Loucy (cell line): Measurements from ENCODE around the gene CRB2.

Experiments used
- H2AFZ ChIP-seq: fragments of 200-600 bp; sonication (generic); 2 replicates; pipeline ENCODE4 v1.6.0; 2016; ENCODE audit warnings: antibody characterized with exemption, mild to moderate bottlenecking, low read length, moderate library complexity
- H3F3A ChIP-seq: fragments of 200-600 bp; 2 replicates; pipeline ENCODE4 v1.6.0; 2016; ENCODE audit warnings: antibody characterized with exemption, low read depth, mild to moderate bottlenecking
- H3K27me3 ChIP-seq: fragments of 200-600 bp; sonication (generic); 2 replicates; pipeline ENCODE4 v1.6.1; 2014; ENCODE audit warnings: low read length, mild to moderate bottlenecking; ENCODE audit not compliant: insufficient read depth, poor library complexity, severe bottlenecking
- H3K36me3 ChIP-seq: fragments of 200-600 bp; sonication (generic); 2 replicates; pipeline ENCODE4 v1.6.1; 2016; ENCODE audit warnings: low read length; ENCODE audit not compliant: insufficient read depth
- H3K4me1 ChIP-seq: fragments of 200-600 bp; sonication (generic); 2 replicates; pipeline ENCODE4 v1.5.1; 2014; ENCODE audit warnings: low read length, mild to moderate bottlenecking; ENCODE audit not compliant: insufficient read depth, poor library complexity, severe bottlenecking
- H3K4me2 ChIP-seq: fragments of 200-600 bp; sonication (generic); 2 replicates; pipeline ENCODE4 v1.6.0; 2014; ENCODE audit warnings: antibody characterized with exemption, low read length, low read depth, mild to moderate bottlenecking; ENCODE audit not compliant: poor library complexity, severe bottlenecking
- H3K4me3 ChIP-seq: fragments of 200-600 bp; sonication (generic); 2 replicates; pipeline ENCODE4 v1.5.1; 2014; ENCODE audit warnings: low read length, mild to moderate bottlenecking, mixed read lengths; ENCODE audit not compliant: poor library complexity, severe bottlenecking
- H3K79me2 ChIP-seq: fragments of 200-600 bp; sonication (generic); 2 replicates; pipeline ENCODE4 v1.6.1; 2014; ENCODE audit warnings: low read length; ENCODE audit not compliant: insufficient read depth
- H3K9ac ChIP-seq: fragments of 200-600 bp; sonication (generic); 2 replicates; pipeline ENCODE4 v1.6.0; 2014; ENCODE audit warnings: mild to moderate bottlenecking, low read depth, low read length, moderate library complexity; ENCODE audit not compliant: poor library complexity, severe bottlenecking
- H3K9me2 ChIP-seq: fragments of 200-600 bp; sonication (generic); replicated peaks from 2 replicates; pipeline ENCODE4 v1.6.1; 2016; ENCODE audit warnings: low read depth, low read length, mixed read lengths
- H3K9me3 ChIP-seq: fragments of 200-600 bp; sonication (generic); 2 replicates; pipeline ENCODE4 v1.6.1; 2014; ENCODE audit warnings: mild to moderate bottlenecking, antibody characterized with exemption, low read length, low read depth; ENCODE audit not compliant: insufficient read depth
- H4K20me1 ChIP-seq: fragments of 200-600 bp; sonication (generic); 2 replicates; pipeline ENCODE4 v1.6.0; 2014; ENCODE audit warnings: antibody characterized with exemption, low read length, mild to moderate bottlenecking; ENCODE audit not compliant: insufficient read depth, poor library complexity, severe bottlenecking
- CTCF ChIP-seq: fragments of 200-600 bp; sonication (generic); conservative IDR thresholded peaks from 2 replicates; pipeline ENCODE4 v1.5.1; 2014; ENCODE audit warnings: mild to moderate bottlenecking, antibody characterized with exemption, low read length
- EZH2phosphoT487 ChIP-seq: fragments of 200-600 bp; IDR thresholded peaks from 2 replicates; pipeline ENCODE4 v1.6.1; 2018; ENCODE audit warnings: antibody characterized with exemption, mild to moderate bottlenecking, moderate library complexity, borderline replicate concordance

Gene CRB2

GRCh38 chr9:123399803-123400378 is 43.9 kb downstream of the CRB2 start:
- no peaks in the 10 kb centered on the region for H3K36me3 ChIP-seq
- no peaks in the 10 kb centered on the region for H3K27me3 ChIP-seq
- no peaks in the 10 kb centered on the region for H3K4me1 ChIP-seq
- H3K79me2 ChIP-seq, result no peaks in the 10 kb centered on the region
- no peak for TF ChIP-seq EZH2phosphoT487
- TF ChIP-seq CTCF, result peak; percentile 75
- H3F3A ChIP-seq, result no peaks in the 10 kb centered on the region
- no peak overlapping the region for H3K4me3 ChIP-seq
- no peak overlapping the region for H2AFZ ChIP-seq
- H3K9me2 ChIP-seq, result no peaks in the 10 kb centered on the region
- H3K9me3 ChIP-seq, result no peaks in the 10 kb centered on the region
- no peak overlapping the region for H3K4me2 ChIP-seq
- H3K9ac ChIP-seq, result no peak overlapping the region
- no peaks in the 10 kb centered on the region for H4K20me1 ChIP-seq

- no peak overlapping the region for H2AFZ ChIP-seq
- H3K9me3 ChIP-seq, result no peaks in the 10 kb centered on the region
- no peaks in the 10 kb centered on the region for H3K27me3 ChIP-seq
- no peaks in the 10 kb centered on the region for H3F3A ChIP-seq
- H3K9ac ChIP-seq, result no peak overlapping the region
- H3K36me3 ChIP-seq, result no peaks in the 10 kb centered on the region
- no peaks in the 10 kb centered on the region for H3K4me1 ChIP-seq
- no peaks in the 10 kb centered on the region for H3K79me2 ChIP-seq
- H3K4me3 ChIP-seq, result no peak overlapping the region
- H4K20me1 ChIP-seq, result no peaks in the 10 kb centered on the region
- TF ChIP-seq CTCF, result no peak
- TF ChIP-seq EZH2phosphoT487, result no peak
- no peak overlapping the region for H3K4me2 ChIP-seq
- no peaks in the 10 kb centered on the region for H3K9me2 ChIP-seq
Observed at GRCh38 chr9:123400926-123401503, 45.0 kb downstream of the CRB2 start.

- Histone ChIP-seq H4K20me1 (no peaks in the 10 kb centered on the region), H3K4me3 (no peak overlapping the region), H3K9me3 (no peaks in the 10 kb centered on the region), H3K79me2 (no peaks in the 10 kb centered on the region), H3F3A (no peaks in the 10 kb centered on the region), H3K36me3 (no peaks in the 10 kb centered on the region), H3K27me3 (no peaks in the 10 kb centered on the region), H2AFZ (no peak overlapping the region), H3K4me1 (no peaks in the 10 kb centered on the region), H3K4me2 (no peak overlapping the region), H3K9ac (no peak overlapping the region), H3K9me2 (no peaks in the 10 kb centered on the region)
- TF ChIP-seq EZH2phosphoT487 (no peak), CTCF (peak; percentile 84)
Observed at GRCh38 chr9:123401879-123402513, 46.0 kb downstream of the CRB2 start.
